Myocyte (in vitro differentiated cells): ENCODE data around the gene CFAP58. TPM values are rescaled to one million over a fixed set of nuclear protein-coding genes. Genes with fewer than 3 reads are reported as not detected.

Source experiments
- DNase-seq: peaks from one replicate; pipeline ENCODE4 v3.0.0-alpha.2; 2012; ENCODE audit warnings: low read depth
- polyA plus RNA-seq: library from polyadenylated mRNA; unstranded; fragments of >200 nt; gene quantifications from one replicate; pipeline ENCODE4 v1.2.1, GENCODE V29; 2012; ENCODE audit warnings: missing spikeins
- total RNA-seq: library from RNA; depleted of rRNA; stranded (reverse); fragments of >200 nt; gene quantifications from 2 replicates; pipeline ENCODE4 v1.2.3, GENCODE V29; 2014

Gene CFAP58
- 0.56 and 0.62 TPM in 2 replicates for total RNA-seq
- 0.13 TPM for polyA plus RNA-seq

DNA sequence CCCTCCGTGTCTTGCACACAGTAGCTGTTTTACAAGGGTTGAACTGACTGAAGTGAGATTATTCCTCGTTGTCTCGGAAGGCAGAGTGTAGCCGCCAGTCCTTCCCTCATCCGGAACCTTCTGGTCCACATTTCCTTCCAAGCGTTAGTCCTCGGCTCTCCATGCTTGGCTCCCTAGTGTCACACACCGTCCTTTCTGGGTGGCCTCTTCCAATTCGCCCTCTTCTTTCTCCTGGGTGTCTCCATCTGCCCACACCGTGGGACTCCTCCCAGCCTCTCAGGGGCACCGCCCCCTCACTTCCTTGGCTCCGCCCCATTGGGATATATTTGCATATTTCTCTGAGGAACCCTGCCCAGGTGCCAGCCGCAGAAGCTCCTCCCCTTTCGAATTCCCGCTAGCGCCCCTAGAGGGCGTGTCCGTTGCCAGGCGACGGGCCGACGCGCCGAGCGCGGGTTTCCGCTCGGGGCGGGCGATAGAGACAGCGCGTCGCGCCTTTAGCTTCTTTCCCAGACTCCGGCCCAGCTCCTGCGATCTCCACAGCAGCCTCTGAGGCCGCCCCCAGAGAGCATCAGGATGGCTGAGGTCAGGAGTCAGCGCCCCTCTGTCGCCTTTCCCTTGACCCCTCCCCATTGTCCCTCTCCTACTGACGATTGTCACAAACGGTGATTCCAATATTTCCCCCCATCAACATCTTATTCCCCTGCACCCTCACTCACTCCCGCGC is at the start of gene CFAP58:
TSS of gene CFAP58 (plus strand) at position 509 of the 724 bp plus-strand sequence. CDS start at position 574, 65 bp downstream.
- no peak for DNase-seq

DNA sequence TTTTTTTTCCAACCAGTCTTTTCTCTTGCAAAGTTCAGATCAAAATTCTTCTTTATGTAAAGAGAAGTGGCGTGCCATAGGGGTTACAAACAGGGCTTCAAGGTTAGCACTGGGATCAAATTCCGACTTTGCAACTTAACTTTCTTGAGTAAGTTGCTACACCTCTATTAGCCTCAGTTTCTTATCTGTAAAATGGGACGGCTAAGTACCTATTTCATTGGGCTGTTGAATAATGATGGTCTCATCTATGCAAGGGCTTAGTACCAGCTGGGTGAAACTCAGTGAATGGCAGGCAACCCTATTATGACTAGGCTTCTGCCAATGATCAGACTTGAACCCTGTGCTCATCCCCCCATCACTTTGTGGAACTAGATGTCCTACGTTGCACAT is 49.3 kb upstream of the CFAP58 start:
- DNase-seq, result no peak

GRCh38 chr10:104304927-104305326 is 48.7 kb upstream of the CFAP58 start:
- no peak for DNase-seq

DNA sequence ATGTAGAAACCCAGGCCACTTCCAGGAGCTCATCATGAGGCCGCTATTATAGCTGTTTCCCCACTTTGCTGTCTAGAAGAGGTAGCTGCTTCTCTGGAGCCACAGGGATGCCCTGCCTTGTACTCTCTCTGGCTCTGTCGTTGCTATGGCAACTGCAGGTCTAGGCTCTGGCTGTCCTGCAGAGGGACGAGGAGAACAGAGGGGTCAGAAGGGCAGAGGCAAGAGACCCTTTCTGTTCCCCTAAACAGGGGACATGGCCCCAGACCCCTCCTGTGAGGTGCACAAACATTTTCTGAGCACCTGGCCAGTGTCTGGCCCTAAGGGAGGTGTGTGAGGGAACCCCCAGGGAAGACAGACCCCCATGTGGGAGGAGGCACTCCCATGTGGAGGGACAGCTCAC is 46.7 kb upstream of the CFAP58 start:
- no peak for DNase-seq

DNA sequence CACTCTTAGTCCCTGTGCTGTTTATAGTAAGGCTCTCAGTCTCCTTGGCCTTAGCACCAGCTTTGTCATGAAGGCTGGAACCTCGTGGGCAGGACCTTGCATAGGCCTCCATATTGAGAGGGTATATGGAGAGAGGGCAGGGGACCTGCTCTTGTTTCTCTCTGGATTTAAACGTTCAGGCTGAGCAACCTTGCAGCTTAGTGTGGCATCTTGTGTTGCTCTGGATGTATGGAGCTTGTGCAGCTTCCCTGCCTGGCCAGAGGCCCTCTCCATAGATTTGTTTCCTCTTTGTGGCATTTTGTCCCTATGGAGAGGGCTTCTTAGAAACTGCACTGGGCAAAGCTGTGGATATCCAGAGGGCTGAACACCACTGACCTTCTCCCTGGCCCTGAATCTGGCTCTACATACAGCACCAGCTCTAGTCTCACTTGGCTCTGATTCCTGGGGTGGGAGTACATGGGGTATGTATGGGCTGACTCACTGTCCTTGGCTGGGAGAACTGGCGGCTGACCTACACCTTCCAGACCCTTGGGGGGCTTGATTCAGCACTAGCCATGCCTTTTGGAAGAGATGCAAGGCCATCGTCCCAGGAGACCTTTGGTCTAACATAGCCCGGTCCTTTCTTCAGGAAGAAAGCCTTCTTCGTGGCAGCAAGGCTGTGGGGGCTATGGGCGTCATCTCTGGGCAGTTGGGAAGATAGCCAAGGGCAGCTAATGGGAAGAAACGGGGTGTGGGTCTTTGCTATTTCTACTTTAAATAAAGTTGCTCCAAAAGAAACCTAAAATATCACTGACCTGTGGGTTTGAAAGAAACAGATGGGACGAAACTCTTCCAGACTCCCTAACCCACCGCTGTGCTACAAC is 45.8 kb upstream of the CFAP58 start:
- DNase-seq, result no peak

- DNase-seq, result no peak
Measured at GRCh38 chr10:104308439-104308903, 45.2 kb upstream of the CFAP58 start.

DNA sequence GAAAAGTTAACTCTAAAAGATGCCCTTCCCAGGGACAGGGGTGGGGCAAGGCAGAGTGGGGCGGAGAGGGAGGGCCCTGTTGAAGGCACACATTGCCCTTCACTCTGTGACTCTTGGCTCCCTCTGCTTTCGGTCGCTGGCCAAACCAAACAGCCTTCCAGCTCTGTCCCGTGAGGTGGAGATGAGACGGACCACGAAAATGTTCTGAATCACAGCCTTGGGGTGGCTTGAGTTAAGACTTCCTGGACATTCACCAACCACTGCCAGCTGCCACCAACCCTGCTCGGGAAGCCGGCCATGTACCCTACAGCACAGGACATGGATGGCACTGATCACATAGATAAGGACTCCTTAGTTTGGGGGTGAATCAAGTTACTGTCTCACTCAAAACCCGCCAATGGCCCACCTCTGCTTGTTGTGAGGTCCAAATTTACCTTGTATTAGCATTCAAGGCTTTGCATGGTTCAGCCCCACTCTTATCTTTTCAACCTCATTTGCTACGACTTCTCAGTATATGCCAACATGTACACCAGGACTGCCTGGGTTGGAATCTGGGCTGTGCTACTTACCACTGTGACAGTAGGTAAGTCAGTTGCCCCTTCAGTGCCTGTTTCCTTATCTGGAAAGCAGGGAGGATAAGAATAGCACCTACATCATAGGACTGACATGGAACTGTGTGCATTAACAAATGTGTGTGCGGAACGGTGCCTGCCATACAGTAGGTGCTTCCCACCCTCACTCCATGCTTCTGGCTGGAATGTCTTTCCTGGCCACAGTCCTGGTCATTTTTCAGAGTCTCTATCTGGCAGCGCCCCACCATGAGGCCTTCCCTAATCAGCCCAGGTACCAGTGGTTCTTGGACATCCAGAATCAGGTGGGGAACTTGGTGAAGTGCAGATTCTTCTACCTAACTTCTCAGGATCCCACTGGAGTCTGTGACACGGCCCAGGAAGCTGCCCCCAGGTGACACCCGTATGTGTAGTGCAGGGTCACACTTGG is 43.4 kb upstream of the CFAP58 start:
- peak; percentile 98 for DNase-seq

DNA sequence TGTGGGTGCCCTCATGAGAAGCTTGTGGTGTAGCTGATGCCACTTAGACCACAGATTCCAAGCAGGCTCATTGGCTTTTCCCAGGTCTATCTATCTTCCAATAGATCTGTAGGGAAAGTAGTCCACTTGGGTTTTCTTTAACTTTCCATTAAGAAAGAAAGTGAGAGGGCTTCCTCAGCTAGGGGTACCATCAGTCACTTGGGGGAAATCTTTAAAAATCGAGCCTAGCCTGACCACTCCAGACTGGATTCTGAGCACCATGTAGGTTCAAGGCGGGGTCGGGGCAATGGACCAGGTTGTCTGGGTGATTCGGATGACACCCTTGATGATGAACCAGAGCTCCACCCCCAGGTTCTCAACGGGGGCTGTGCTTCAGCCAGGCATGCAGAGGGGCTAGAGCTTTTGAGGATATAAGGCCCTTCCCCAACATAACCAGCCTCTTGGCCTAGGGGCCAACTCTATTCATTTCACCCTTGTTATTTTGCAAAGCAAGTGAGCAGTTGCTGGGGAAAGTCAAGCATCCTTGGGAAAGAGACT is 42.4 kb upstream of the CFAP58 start:
- no peak for DNase-seq

GRCh38 chr10:104314591-104315485 is 38.8 kb upstream of the CFAP58 start:
- no peak for DNase-seq

DNA sequence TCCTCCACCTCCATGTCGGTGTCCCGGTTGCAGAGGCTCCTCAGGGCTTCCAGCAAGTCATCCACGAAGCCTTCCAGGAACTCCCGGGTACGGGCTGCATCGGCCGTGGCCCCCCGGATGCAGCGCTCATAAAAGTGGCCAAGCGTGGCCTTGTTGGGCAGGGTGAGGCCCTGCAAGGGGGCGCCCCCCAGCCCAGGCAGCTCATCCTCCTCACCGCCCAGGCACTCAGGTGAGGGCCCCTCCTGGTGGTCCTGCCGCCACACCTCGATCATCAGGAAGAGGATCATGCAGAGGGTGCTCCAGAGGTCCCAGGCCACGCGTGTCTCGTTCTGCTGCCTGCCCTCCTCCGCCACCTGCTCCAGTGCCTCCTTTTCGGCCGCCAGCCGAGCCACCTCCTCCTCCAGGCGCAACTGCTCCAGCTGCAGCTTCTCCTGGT is 38.1 kb upstream of the CFAP58 start:
- no peak for DNase-seq

DNA sequence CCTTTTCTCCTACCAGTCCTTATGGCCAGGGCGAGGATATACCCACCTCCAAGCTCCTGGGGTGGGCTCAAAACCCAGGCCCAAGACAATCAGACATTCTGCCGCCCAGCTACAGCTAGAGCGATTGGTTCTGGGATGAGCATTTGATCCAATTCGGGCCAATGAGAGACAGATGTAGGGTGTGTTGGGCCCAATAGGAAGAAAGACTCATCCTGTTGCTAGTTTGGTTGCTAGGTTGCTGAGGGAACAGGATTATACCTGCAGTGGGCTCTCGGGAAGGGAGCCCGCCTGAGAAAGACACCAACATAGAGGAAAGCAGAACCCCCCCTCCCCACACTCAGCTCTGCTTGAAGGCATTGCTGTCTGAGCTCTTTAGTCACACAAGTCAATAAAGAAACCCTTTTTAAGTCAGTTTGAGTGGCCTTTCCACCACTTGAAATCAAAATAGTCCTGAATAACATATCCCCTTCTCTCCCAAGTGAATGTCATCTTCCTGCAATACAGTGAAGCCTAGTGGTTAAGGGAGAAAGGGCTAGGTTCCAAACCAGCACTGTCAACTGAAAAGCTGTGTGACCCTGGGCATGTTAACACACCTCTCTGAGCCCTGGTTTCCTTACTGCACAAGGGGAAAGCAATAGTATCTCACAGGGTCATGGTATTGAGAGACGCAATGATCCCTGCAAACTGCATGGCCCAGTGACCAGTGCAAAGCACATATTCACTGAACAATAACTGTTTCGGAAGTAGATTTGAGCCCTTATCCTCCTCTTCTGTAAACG is 37.1 kb upstream of the CFAP58 start:
- no peak for DNase-seq

- peak; percentile 87 for DNase-seq
Measured at GRCh38 chr10:104317269-104317710, 36.3 kb upstream of the CFAP58 start.

DNA sequence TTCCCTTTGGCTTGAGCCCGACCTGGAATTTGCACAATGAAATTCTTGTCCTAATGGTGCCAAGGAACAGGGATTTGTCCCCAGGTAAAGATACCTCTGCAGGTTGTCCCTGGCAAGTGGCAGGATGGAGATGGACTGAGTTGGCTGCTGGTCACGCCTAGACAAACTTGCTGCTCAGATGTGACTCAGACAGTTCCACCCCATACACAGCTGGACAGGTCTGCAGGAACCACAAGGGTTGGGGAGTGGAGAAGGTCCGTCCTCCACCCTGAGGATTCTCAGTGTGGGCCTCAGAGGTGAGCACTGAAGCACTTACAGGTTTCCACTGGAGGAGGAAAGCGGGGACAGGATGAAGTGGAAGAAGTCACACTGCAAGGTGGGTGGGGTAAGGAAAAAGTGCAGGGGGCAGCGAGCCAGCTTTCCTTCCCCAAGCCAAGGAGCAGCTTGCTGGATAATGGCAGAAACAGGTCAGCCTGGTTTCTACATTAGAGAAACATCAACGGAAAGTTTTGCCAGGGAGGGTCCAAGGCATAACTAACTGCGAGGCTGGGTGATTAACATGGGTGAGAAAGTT is 35.8 kb upstream of the CFAP58 start:
- no peak for DNase-seq

DNA sequence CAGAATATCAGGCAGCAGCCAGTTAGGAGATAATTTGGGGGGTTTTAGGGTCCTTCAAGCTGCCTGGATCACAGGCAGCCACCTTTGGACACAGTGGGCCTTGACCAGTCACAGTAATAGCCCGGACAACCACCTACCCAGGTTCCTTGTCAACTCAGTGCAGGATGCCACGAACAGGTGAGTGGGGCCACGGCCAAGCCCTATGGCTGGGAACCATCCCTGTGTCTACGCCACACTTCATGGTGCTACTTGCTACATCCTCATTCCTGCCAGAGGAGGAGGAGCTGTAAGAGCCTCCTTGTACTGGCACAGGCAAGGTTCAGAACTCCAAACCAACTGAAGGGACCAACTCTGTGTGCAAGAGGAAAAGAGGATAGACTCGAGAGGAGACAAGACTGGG is 35.3 kb upstream of the CFAP58 start:
- no peak for DNase-seq

DNA sequence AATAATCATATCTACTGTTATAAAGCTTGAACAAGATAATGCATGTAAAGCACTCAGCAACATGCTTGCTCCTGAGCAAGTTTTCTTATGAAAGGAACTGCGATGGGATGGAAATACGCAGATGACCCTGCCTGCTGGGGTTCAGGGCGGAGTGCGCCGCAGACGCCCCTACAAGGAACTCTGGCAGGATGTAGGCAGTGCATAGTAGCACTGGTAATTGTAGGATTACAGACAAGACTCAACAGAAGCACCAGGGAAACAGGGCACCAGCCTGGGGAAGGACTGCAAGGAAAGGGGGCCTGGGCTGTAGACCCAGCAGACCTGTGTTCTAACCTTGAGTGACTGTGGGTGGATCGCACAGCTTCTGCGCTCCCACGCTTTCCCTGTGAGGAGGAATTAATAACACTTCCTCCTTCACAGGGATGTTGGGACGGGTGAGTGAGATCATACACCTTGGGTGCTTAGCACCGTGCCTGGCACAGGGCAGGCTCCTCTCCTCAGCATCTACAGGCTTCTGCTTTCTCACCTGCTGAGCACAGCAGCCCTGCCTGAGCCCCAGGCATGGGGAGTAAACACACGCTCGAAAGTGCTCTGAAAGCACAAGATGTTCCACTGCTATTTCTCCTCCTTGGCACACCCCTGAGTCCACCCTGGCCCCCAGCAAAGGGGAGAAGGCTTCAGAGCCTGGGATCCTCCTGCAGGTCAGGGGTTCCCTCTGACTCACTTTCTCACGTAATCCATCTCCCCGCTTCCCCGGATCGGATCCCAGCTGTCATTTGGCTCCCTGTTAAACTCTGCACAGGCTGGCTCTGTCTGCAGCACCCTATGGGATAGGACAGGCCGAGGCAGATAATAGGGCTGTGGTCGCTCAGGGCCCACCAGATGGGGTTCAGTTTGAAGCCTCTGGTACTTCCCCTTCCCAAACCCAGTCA is 34.6 kb upstream of the CFAP58 start:
- peak; percentile 53 for DNase-seq

- no peak for DNase-seq
Measured at GRCh38 chr10:104321226-104321625, 32.4 kb upstream of the CFAP58 start.

DNA sequence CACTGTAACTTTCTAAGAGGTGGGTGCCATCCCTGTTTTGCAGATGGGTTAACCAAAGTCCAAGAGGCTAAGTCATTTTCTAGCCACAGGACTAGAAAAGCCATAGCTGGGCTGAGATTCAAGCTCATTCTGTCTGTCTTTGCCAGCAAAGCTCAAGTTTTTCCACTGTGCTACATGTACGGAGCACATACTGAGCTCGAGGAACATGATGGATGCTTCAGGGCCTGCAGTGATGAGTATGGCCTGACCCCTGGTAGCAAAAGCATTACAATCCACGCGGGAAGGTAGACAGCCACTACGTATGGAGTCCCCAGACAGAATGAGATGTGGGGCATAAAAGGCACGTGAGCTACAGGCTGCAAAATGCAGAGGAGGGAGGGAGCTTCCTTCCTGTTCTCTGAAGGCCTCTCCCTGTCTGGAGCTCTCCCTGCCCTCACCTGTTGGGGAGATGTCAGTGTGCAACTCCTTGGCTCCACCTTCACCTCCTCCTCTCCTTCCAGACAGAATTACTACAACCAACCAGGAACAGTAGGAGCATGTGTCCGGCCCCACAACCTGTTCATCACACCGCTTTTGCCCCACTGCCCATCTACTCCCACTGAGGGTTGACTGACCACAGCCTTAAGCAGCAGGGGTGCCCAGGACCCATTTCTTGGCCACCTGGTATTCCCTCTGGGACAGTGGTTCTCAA is 31.8 kb upstream of the CFAP58 start:
- no peak for DNase-seq
